ENCODE measurements around the gene SPATA20. TPM values are rescaled to one million over a fixed set of nuclear protein-coding genes. Genes with fewer than 3 reads are reported as not detected.
A peak's percentile ranks its signal among the peaks of the same experiment; 100 is the strongest.

SPATA20 gene
- total RNA-seq, 8 experiments from 2014 or later: 5.4 to 64.4 (median 25.4) TPM

DNA sequence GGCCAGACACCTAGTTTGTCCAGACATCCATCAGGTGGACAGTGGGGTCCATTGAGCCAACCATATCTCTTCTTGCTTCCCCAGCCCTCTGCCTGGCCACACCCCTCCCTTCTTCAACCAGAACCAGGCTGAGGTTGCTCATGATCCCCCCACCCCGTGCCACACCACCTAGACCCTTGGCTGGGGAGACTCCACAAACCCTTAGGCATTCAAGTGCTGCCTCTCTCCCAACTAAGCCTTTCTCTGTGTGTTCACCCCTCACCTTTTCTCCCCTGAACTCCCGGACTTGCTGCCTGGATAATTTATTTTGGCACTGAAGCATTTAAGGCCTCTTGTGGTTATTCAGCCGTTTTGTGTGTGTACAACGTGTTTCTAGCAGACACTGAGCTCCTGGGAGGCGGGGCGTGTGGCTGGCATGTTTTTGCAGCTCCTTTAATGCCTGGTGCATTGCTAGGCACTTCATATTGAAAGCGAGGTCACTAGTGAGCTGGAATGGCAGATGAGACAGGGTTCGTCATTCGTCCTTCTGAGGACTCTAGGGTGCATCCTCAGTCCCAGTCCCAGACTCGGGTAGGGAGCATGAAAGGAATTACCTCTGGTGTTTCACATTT is 42.2 kb downstream of the SPATA20 start:
- in situ Hi-C loops (cut with MboI; ENCODE audit: low pct_unique_long_range_greater_than_20kb in 2 of 9, low sequenced_read_pairs in 9 of 9, unreplicated experiment in 9 of 9): no loop called here
- 0 to 100% (median 57%) methylated on average over 1 to 7 of the region's 10 CpGs; no CpG with 5 or more reads in 3 of the 10 experiments for WGBS, 10 experiments
- peaks cover 70 to 72% of the 10 kb centered on the region in 2 donors for H3K4me1 ChIP-seq (replicated peaks in 1 of 2)
- ATAC-seq (replicated peaks in 6 of 8): peak in 2 of 8 experiments; percentile 27 to 32
- no peak overlapping the region for H3K4me3 ChIP-seq
- peak overlapping the region in 1 of 2 donors; percentile 22 for H3K27ac ChIP-seq

GRCh38 chr17:50590946-50591737 is 44.2 kb downstream of the SPATA20 start:
- Histone ChIP-seq H3K4me3 (no peak overlapping the region), H3K4me1 (replicated peaks in 1 of 2) (peaks cover 63 to 65% of the 10 kb centered on the region in 2 donors), H3K27ac (no peak overlapping the region)
- WGBS, 10 experiments: 50 to 100% (median 93%) methylated on average over 2 to 6 of the region's 24 CpGs; no CpG with 5 or more reads in 5 of the 10 experiments
- in situ Hi-C loops (cut with MboI; ENCODE audit: low pct_unique_long_range_greater_than_20kb in 2 of 9, low sequenced_read_pairs in 9 of 9, unreplicated experiment in 9 of 9): no loop called here
- ATAC-seq (replicated peaks in 6 of 8): no peak

- H3K4me1 ChIP-seq (replicated peaks in 1 of 2): peaks cover 55 to 56% of the 10 kb centered on the region in 2 donors
- ATAC-seq (replicated peaks in 6 of 8): peak in 6 of 8 experiments; percentile 53 to 93 (median 92)
Observed at GRCh38 chr17:50593321-50593720, 46.3 kb downstream of the SPATA20 start.

GRCh38 chr17:50594128-50594823 is 47.3 kb downstream of the SPATA20 start:
- H3K4me1 ChIP-seq (replicated peaks in 1 of 2): peaks cover 45 to 47% of the 10 kb centered on the region in 2 donors
- WGBS, 10 experiments: 47 to 89% (median 76%) methylated on average over 3 to 10 of the region's 11 CpGs; no CpG with 5 or more reads in 4 of the 10 experiments
- in situ Hi-C loops (cut with MboI; ENCODE audit: low pct_unique_long_range_greater_than_20kb in 2 of 9, low sequenced_read_pairs in 9 of 9, unreplicated experiment in 9 of 9): no loop called here
- peak in 1 of 8 experiments; percentile 15 for ATAC-seq (replicated peaks in 6 of 8)
- H3K27ac ChIP-seq: peak overlapping the region; percentile 1 to 34
- no peak overlapping the region for H3K4me3 ChIP-seq

More at GRCh38 chr17:50593321-50593720, 46.3 kb downstream of the SPATA20 start:
- Histone ChIP-seq H3K27ac (peak overlapping the region in 1 of 2 donors; percentile 34), H3K4me3 (no peak overlapping the region)
- in situ Hi-C loops (cut with MboI; ENCODE audit: low pct_unique_long_range_greater_than_20kb in 2 of 9, low sequenced_read_pairs in 9 of 9, unreplicated experiment in 9 of 9): no loop called here
- 0 to 100% (median 0%) methylated on average over 1 to 7 of the region's 10 CpGs; no CpG with 5 or more reads in 5 of the 10 experiments for WGBS, 10 experiments

GRCh38 chr17:50594892-50595291 is 47.9 kb downstream of the SPATA20 start:
- 53 to 89% methylated on average over 3 to 7 of the region's 21 CpGs; no CpG with 5 or more reads in 8 of the 10 experiments for whole genome bisulfite sequencing, 10 experiments
- peak in 2 of 8 experiments; percentile 4 to 5 for ATAC-seq (replicated peaks in 6 of 8)
- H3K4me1 ChIP-seq (replicated peaks in 1 of 2): peaks cover 40 to 42% of the 10 kb centered on the region in 2 donors
- H3K4me3 ChIP-seq: no peak overlapping the region
- H3K27ac ChIP-seq: peak overlapping the region in 1 of 2 donors; percentile 22
- in situ Hi-C loops (cut with MboI; ENCODE audit: low pct_unique_long_range_greater_than_20kb in 2 of 9, low sequenced_read_pairs in 9 of 9, unreplicated experiment in 9 of 9): no loop called here

- in situ Hi-C loops (cut with MboI; ENCODE audit: low pct_unique_long_range_greater_than_20kb in 2 of 9, low sequenced_read_pairs in 9 of 9, unreplicated experiment in 9 of 9): no loop called here
- 0 to 100% (median 75%) methylated on average over 1 to 11 of the region's 34 CpGs; no CpG with 5 or more reads in 3 of the 10 experiments for WGBS, 10 experiments
- Histone ChIP-seq H3K4me3 (no peak overlapping the region), H3K4me1 (replicated peaks in 1 of 2) (peaks cover 51 to 53% of the 10 kb centered on the region in 2 donors), H3K27ac (no peak overlapping the region)
- ATAC-seq (replicated peaks in 6 of 8): no peak
Observed at GRCh38 chr17:50596191-50597037, 49.4 kb downstream of the SPATA20 start.

DNA sequence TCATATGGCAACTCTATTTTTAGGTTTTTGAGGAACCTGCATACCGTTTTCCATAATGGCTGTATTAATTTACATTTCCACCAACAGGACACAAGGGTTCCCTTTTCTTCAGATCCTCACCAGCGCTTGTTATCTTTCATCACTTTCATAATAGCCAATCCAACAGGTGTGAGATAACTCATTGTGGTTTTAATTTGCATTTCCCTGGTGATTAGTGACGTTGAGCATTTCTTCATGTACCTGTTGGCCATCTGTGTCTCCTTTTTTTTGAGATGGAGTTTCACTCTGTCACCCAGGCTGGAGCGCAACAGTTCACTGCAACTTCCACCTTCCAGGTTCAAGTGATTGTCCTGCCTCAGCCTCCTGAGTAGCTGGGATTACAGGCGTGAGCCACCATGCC is 51.5 kb downstream of the SPATA20 start:
- in situ Hi-C loops (cut with MboI; ENCODE audit: low pct_unique_long_range_greater_than_20kb in 2 of 9, low sequenced_read_pairs in 9 of 9, unreplicated experiment in 9 of 9): no loop called here
- WGBS, 10 experiments: 40 to 100% (median 68%) methylated on average over 1 to 3 of the region's 5 CpGs
- peaks cover 56 to 57% of the 10 kb centered on the region in 2 donors for H3K4me1 ChIP-seq (replicated peaks in 1 of 2)
- H3K27ac ChIP-seq: no peak overlapping the region
- H3K4me3 ChIP-seq: no peak overlapping the region
- no peak for ATAC-seq (replicated peaks in 6 of 8)

- 56 to 93% (median 80%) methylated on average over 2 to 3 of the region's 15 CpGs; no CpG with 5 or more reads in 7 of the 10 experiments for WGBS, 10 experiments
- in situ Hi-C loops (cut with MboI; ENCODE audit: low pct_unique_long_range_greater_than_20kb in 2 of 9, low sequenced_read_pairs in 9 of 9, unreplicated experiment in 9 of 9): no loop called here
- peaks cover 56 to 57% of the 10 kb centered on the region in 2 donors for H3K4me1 ChIP-seq (replicated peaks in 1 of 2)
- H3K4me3 ChIP-seq: no peak overlapping the region
- ATAC-seq (replicated peaks in 6 of 8): no peak
- H3K27ac ChIP-seq: no peak overlapping the region
Observed at GRCh38 chr17:50599606-50600005, 52.6 kb downstream of the SPATA20 start.

GRCh38 chr17:50601823-50602375 is 54.9 kb downstream of the SPATA20 start:
- Histone ChIP-seq H3K27ac (no peak overlapping the region), H3K4me1 (replicated peaks in 1 of 2) (peaks cover 51 to 54% of the 10 kb centered on the region in 2 donors), H3K4me3 (no peak overlapping the region)
- 22 to 29% (median 28%) methylated on average over 1 to 3 of the region's 13 CpGs; no CpG with 5 or more reads in 7 of the 10 experiments for whole genome bisulfite sequencing, 10 experiments
- ATAC-seq (replicated peaks in 6 of 8): peak in 6 of 8 experiments; percentile 18 to 58 (median 44)
- in situ Hi-C loops (cut with MboI; ENCODE audit: low pct_unique_long_range_greater_than_20kb in 2 of 9, low sequenced_read_pairs in 9 of 9, unreplicated experiment in 9 of 9): no loop called here

DNA sequence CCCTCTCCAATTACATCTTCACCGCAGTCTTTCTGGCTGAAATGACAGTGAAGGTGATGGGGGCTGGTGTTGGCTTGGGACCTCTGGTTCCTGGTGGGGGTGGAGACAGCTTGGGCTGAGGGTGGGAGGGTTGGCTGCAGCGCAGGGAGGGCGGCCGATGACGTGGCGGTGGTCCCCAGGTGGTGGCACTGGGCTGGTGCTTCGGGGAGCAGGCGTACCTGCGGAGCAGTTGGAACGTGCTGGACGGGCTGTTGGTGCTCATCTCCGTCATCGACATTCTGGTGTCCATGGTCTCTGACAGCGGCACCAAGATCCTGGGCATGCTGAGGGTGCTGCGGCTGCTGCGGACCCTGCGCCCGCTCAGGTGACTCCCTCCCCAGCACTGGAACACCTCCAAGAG is 55.9 kb downstream of the SPATA20 start:
- no peak overlapping the region for H3K4me3 ChIP-seq
- no peak overlapping the region for H3K27ac ChIP-seq
- in situ Hi-C loops (cut with MboI; ENCODE audit: low pct_unique_long_range_greater_than_20kb in 2 of 9, low sequenced_read_pairs in 9 of 9, unreplicated experiment in 9 of 9): no loop called here
- ATAC-seq (replicated peaks in 6 of 8): no peak
- H3K4me1 ChIP-seq (replicated peaks in 1 of 2): peaks cover 51 to 54% of the 10 kb centered on the region in 2 donors
- WGBS, 10 experiments: 65 to 93% methylated on average over 4 to 5 of the region's 18 CpGs; no CpG with 5 or more reads in 8 of the 10 experiments

GRCh38 chr17:50603340-50603739 is 56.4 kb downstream of the SPATA20 start:
- Histone ChIP-seq H3K4me3 (no peak overlapping the region), H3K27ac (no peak overlapping the region), H3K4me1 (replicated peaks in 1 of 2) (peaks cover 51 to 54% of the 10 kb centered on the region in 2 donors)
- WGBS, 10 experiments: 20 to 100% (median 59%) methylated on average over 1 to 4 of the region's 9 CpGs; no CpG with 5 or more reads in 3 of the 10 experiments
- peak in 6 of 8 experiments; percentile 43 to 85 (median 80) for ATAC-seq (replicated peaks in 6 of 8)
- in situ Hi-C loops (cut with MboI; ENCODE audit: low pct_unique_long_range_greater_than_20kb in 2 of 9, low sequenced_read_pairs in 9 of 9, unreplicated experiment in 9 of 9): no loop called here

DNA sequence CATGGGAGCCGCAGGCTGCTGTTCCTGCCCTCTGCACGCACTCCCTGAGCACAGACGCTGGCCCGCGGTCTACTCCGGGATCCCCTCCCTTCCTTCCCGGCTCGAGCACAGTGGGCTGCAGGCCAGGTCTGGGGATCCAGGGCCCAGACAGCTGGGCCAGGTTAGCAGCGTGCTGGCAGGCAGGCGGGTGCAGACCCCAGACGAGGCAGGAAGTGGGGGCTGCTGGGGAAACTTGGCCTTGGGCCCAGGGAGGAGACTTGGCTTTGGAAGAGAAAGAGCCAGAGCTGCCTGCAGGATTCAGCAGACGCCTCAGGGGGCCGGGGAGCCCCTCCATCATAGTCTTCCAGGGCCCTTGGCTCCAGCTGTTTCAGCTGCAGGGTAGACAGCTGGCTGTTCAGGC is 57.5 kb downstream of the SPATA20 start:
- in situ Hi-C loops (cut with MboI; ENCODE audit: low pct_unique_long_range_greater_than_20kb in 2 of 9, low sequenced_read_pairs in 9 of 9, unreplicated experiment in 9 of 9): no loop called here
- no peak overlapping the region for H3K27ac ChIP-seq
- H3K4me1 ChIP-seq (replicated peaks in 1 of 2): peaks cover 63 to 65% of the 10 kb centered on the region in 2 donors
- H3K4me3 ChIP-seq: no peak overlapping the region
- ATAC-seq (replicated peaks in 6 of 8): peak in 6 of 8 experiments; percentile 11 to 82 (median 69)
- 7% methylated on average over 3 of the region's 13 CpGs; no CpG with 5 or more reads in 9 of the 10 experiments for WGBS, 10 experiments
